ENCODE measurements around the gene MS4A12. TPM values are rescaled to one million over a fixed set of nuclear protein-coding genes. Genes with fewer than 3 reads are reported as not detected.

MS4A12 gene, protein sequence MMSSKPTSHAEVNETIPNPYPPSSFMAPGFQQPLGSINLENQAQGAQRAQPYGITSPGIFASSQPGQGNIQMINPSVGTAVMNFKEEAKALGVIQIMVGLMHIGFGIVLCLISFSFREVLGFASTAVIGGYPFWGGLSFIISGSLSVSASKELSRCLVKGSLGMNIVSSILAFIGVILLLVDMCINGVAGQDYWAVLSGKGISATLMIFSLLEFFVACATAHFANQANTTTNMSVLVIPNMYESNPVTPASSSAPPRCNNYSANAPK
- polyA plus RNA-seq (2011; rRNA removed) (not detected in 2 replicates), polyA plus RNA-seq (2017; fragmentation: RNase III; extraction: RNeasy Plus Mini Kit Qiagen cat#74134 plus additional on column Dnase treatment) (not detected in 3 replicates), polyA minus RNA-seq (2011; rRNA and poly(A)+ RNA removed) (not detected in 2 replicates)
- polyA plus RNA-seq (2012; cell fraction: cytosol; rRNA removed), result not detected in 2 replicates
- polyA plus RNA-seq (2012; cell fraction: nucleus; rRNA removed), result not detected in 2 replicates

DNA sequence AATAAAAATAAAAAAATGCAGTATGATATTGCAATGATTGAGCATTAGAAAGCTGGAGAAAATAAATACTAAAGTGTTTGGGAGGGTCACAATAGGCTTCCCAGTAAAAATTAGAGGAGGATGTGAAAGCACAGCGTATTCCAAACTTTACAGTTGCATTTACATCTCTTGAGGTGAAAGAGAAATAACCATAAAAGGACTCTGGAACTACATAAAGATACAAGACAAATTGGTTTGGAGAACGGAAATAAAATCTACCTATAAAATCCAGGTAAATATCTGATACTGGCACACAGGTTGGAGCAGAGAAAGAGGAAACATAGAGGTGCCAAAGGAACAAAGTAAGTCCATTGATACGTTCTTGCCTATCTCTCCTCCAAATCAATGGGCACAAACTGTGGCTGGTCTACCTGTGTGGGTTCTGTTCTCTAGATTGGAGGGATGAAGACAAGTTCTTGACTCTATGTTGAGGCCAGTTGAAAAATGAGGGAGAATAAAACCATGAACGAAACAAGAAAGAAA is at the start of gene MS4A12:
Gene MS4A12, plus strand, starts transcription at position 291 of the 522 bp plus-strand sequence. CDS start 4,541 bp downstream, outside the sequence.
- DNase-seq (ENCODE audit: low read depth in 1 of 2, low spot score in 1 of 2), result no peak
- Histone ChIP-seq H3K9me3 (no peaks in the 10 kb centered on the region), H3K4me3 (no peak within 1 kb of the TSS), H3K4me1 (no peaks in the 10 kb centered on the region), H3K27ac (no peak within 1 kb of the TSS), H3K4me2 (no peak within 1 kb of the TSS)
- TF ChIP-seq EHF (CRISPR knock-in tag; IDR thresholded peaks at IDR 0.05) (no peak), RAD21 (conservative IDR thresholded peaks at IDR 0.05 in 1 of 2, IDR thresholded peaks at IDR 0.05 in 1 of 2) (no peak), ZC3H11A (IDR thresholded peaks at IDR 0.05) (no peak), POLR2A (IDR thresholded peaks at IDR 0.05; ENCODE audit: low read length) (no peak), EHMT2 (IDR thresholded peaks at IDR 0.05; ENCODE audit: low read depth) (no peak), HOXA7 (CRISPR knock-in tag; IDR thresholded peaks at IDR 0.05) (no peak), KDM1A (IDR thresholded peaks at IDR 0.05; ENCODE audit: low read depth) (no peak), SMC3 (IDR thresholded peaks at IDR 0.05) (no peak), RARB (CRISPR knock-in tag; IDR thresholded peaks at IDR 0.05) (no peak), NR3C1 (IDR thresholded peaks at IDR 0.05) (no peak)
- TF ChIP-seq, protein P1, sequence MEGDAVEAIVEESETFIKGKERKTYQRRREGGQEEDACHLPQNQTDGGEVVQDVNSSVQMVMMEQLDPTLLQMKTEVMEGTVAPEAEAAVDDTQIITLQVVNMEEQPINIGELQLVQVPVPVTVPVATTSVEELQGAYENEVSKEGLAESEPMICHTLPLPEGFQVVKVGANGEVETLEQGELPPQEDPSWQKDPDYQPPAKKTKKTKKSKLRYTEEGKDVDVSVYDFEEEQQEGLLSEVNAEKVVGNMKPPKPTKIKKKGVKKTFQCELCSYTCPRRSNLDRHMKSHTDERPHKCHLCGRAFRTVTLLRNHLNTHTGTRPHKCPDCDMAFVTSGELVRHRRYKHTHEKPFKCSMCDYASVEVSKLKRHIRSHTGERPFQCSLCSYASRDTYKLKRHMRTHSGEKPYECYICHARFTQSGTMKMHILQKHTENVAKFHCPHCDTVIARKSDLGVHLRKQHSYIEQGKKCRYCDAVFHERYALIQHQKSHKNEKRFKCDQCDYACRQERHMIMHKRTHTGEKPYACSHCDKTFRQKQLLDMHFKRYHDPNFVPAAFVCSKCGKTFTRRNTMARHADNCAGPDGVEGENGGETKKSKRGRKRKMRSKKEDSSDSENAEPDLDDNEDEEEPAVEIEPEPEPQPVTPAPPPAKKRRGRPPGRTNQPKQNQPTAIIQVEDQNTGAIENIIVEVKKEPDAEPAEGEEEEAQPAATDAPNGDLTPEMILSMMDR (IDR thresholded peaks at IDR 0.05), result no peak
- TF ChIP-seq, protein P2, sequence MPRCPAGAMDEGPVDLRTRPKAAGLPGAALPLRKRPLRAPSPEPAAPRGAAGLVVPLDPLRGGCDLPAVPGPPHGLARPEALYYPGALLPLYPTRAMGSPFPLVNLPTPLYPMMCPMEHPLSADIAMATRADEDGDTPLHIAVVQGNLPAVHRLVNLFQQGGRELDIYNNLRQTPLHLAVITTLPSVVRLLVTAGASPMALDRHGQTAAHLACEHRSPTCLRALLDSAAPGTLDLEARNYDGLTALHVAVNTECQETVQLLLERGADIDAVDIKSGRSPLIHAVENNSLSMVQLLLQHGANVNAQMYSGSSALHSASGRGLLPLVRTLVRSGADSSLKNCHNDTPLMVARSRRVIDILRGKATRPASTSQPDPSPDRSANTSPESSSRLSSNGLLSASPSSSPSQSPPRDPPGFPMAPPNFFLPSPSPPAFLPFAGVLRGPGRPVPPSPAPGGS (IDR thresholded peaks at IDR 0.05), result no peak
- TF ChIP-seq, protein P3, sequence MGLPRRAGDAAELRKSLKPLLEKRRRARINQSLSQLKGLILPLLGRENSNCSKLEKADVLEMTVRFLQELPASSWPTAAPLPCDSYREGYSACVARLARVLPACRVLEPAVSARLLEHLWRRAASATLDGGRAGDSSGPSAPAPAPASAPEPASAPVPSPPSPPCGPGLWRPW (IDR thresholded peaks at IDR 0.05), result no peak
- TF ChIP-seq, protein P4, sequence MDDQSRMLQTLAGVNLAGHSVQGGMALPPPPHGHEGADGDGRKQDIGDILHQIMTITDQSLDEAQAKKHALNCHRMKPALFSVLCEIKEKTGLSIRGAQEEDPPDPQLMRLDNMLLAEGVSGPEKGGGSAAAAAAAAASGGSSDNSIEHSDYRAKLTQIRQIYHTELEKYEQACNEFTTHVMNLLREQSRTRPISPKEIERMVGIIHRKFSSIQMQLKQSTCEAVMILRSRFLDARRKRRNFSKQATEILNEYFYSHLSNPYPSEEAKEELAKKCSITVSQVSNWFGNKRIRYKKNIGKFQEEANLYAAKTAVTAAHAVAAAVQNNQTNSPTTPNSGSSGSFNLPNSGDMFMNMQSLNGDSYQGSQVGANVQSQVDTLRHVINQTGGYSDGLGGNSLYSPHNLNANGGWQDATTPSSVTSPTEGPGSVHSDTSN (IDR thresholded peaks at IDR 0.05), result no peak
- TF ChIP-seq, protein P5, sequence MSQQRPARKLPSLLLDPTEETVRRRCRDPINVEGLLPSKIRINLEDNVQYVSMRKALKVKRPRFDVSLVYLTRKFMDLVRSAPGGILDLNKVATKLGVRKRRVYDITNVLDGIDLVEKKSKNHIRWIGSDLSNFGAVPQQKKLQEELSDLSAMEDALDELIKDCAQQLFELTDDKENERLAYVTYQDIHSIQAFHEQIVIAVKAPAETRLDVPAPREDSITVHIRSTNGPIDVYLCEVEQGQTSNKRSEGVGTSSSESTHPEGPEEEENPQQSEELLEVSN (IDR thresholded peaks at IDR 0.05; ENCODE audit: borderline replicate concordance, low read depth), result no peak
- WGBS (ENCODE audit: missing lambda C conversion rate), result 3% methylated on average over 4 of the region's 4 CpGs
- ChIA-PET CTCF (no interaction called here), POLR2A (no interaction called here)
- no peak for ATAC-seq
- no peak for FAIRE-seq

DNA sequence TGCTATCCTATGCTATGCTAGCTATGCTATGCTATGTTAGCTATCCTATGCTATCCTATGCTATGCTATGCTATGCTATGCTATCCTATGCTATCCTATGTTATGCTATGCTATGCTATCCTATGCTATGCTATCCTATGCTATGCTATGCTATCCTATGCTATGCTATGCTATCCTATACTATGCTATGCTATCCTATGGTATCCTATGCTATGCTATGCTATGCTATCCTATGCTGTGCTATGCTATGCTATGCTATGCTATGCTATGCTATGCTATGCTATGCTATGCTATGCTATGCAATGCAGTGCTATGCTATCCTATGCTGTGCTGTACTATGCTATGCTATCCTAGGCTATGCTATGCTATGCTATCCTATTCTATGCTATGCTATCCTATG is 45.5 kb upstream of the MS4A12 start:
- H3K4me3 ChIP-seq, result no peak overlapping the region
- no peak overlapping the region for H3K27ac ChIP-seq
- H3K4me2 ChIP-seq, result no peak overlapping the region; the same call in 2 of the 3 replicates
- no peaks in the 10 kb centered on the region for H3K4me1 ChIP-seq
- ChIA-PET CTCF (no interaction called here), POLR2A (no interaction called here)
- TF ChIP-seq FOSB (CRISPR knock-in tag; IDR thresholded peaks at IDR 0.05) (no peak), HOXA7 (CRISPR knock-in tag; IDR thresholded peaks at IDR 0.05) (no peak), ZSCAN20 (CRISPR knock-in tag; IDR thresholded peaks at IDR 0.05) (no peak), JUNB (IDR thresholded peaks at IDR 0.05) (no peak), POLR2A (IDR thresholded peaks at IDR 0.05; ENCODE audit: low read length) (no peak), FOXS1 (CRISPR knock-in tag; IDR thresholded peaks at IDR 0.05) (no peak), JUN (IDR thresholded peaks at IDR 0.05) (no peak), RAD21 (conservative IDR thresholded peaks at IDR 0.05 in 1 of 2, IDR thresholded peaks at IDR 0.05 in 1 of 2) (no peak), KDM5A (IDR thresholded peaks at IDR 0.05) (no peak), BHLHE40 (IDR thresholded peaks at IDR 0.05; ENCODE audit: low read depth, low read length) (no peak), NFE2L2 (conservative IDR thresholded peaks at IDR 0.05; ENCODE audit: low read length) (no peak), RARB (CRISPR knock-in tag; IDR thresholded peaks at IDR 0.05) (no peak), HDAC2 (IDR thresholded peaks at IDR 0.05) (no peak), NR3C1 (IDR thresholded peaks at IDR 0.05) (no peak), PHF8 (IDR thresholded peaks at IDR 0.05; ENCODE audit: borderline replicate concordance, low read depth) (no peak)
- TF ChIP-seq, protein P6, sequence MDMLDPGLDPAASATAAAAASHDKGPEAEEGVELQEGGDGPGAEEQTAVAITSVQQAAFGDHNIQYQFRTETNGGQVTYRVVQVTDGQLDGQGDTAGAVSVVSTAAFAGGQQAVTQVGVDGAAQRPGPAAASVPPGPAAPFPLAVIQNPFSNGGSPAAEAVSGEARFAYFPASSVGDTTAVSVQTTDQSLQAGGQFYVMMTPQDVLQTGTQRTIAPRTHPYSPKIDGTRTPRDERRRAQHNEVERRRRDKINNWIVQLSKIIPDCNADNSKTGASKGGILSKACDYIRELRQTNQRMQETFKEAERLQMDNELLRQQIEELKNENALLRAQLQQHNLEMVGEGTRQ (IDR thresholded peaks at IDR 0.05), result no peak
- TF ChIP-seq, protein P3 (IDR thresholded peaks at IDR 0.05), result no peak
- TF ChIP-seq, protein P5 (IDR thresholded peaks at IDR 0.05; ENCODE audit: borderline replicate concordance, low read depth), result no peak
- TF ChIP-seq, protein P7, sequence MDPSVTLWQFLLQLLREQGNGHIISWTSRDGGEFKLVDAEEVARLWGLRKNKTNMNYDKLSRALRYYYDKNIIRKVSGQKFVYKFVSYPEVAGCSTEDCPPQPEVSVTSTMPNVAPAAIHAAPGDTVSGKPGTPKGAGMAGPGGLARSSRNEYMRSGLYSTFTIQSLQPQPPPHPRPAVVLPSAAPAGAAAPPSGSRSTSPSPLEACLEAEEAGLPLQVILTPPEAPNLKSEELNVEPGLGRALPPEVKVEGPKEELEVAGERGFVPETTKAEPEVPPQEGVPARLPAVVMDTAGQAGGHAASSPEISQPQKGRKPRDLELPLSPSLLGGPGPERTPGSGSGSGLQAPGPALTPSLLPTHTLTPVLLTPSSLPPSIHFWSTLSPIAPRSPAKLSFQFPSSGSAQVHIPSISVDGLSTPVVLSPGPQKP (IDR thresholded peaks at IDR 0.05; ENCODE audit: low read depth, low read length), result no peak
- no peak for FAIRE-seq
- no peaks in the 10 kb centered on the region for H3K9me3 ChIP-seq
- no peak for ATAC-seq
- no peak for DNase-seq (ENCODE audit: low read depth in 1 of 2, low spot score in 1 of 2)
